Subcutaneous adipose tissue (tissue), 4 donors: Measurements from ENCODE around the gene SOD3. TPM values are rescaled to one million over a fixed set of nuclear protein-coding genes. Genes with fewer than 3 reads are reported as not detected.

ENCODE experiments used
- CTCF ChIP-seq: fragments of 450-650 bp; IDR thresholded peaks from one replicate; pipeline ENCODE4 v1.5.1; 2016; ENCODE audit warnings: low read depth, mild to moderate bottlenecking, control low read depth, antibody characterized with exemption, moderate library complexity
- total RNA-seq, 4 donors: library from RNA; depleted of rRNA; stranded (reverse); fragments of >200 nt; gene quantifications; one replicate each; pipeline ENCODE4 v1.1.0, GENCODE V29; 2016

Gene SOD3
- total RNA-seq, 4 donors from 2014 or later: 86.4 to 211 (median 137) TPM

- no peak for TF ChIP-seq CTCF
These were observed 4.3 kb upstream of the SOD3 start for GRCh38 chr4:24791043-24791442.

GRCh38 chr4:24792552-24792951 lies 2.8 kb upstream of the SOD3 start:
- no peak for TF ChIP-seq CTCF

- no peak for TF ChIP-seq CTCF
These were observed 2.0 kb upstream of the SOD3 start for GRCh38 chr4:24793219-24794005.

GRCh38 chr4:24794051-24794450 lies 1.3 kb upstream of the SOD3 start:
- no peak for TF ChIP-seq CTCF

- TF ChIP-seq CTCF: no peak
These were observed 893 bp upstream of the SOD3 start for GRCh38 chr4:24794480-24794879.

GRCh38 chr4:24795666-24796381 lies 451 bp downstream of the SOD3 start:
- TF ChIP-seq CTCF: no peak

- no peak for TF ChIP-seq CTCF
These were observed 1.2 kb downstream of the SOD3 start for GRCh38 chr4:24796620-24797019.
